GM19099 (cell line): ENCODE results near the gene LKAAEAR1.

Experiments
- POLR2A ChIP-seq: IDR thresholded peaks from 3 replicates; pipeline ENCODE4 v1.6.1; 2011; ENCODE audit warnings: low read depth; ENCODE audit not compliant: insufficient read length; ENCODE audit errors: extremely low read depth

The LKAAEAR1 gene

GRCh38 chr20:64055893-64056638, 28.1 kb downstream of the LKAAEAR1 start:
- TF ChIP-seq POLR2A: no peak

GRCh38 chr20:64055396-64055892, 28.8 kb downstream of the LKAAEAR1 start:
- TF ChIP-seq POLR2A: no peak

- TF ChIP-seq POLR2A: no peak
Observed at GRCh38 chr20:64053841-64054661, 30.1 kb downstream of the LKAAEAR1 start.

GRCh38 chr20:64052987-64053840, 31.0 kb downstream of the LKAAEAR1 start:
- no peak for TF ChIP-seq POLR2A

- no peak for TF ChIP-seq POLR2A
Observed at GRCh38 chr20:64052326-64052722, 31.9 kb downstream of the LKAAEAR1 start.

- no peak for TF ChIP-seq POLR2A
Observed at GRCh38 chr20:64051561-64052325, 32.5 kb downstream of the LKAAEAR1 start.

GRCh38 chr20:64051033-64051452, 33.2 kb downstream of the LKAAEAR1 start:
- no peak for TF ChIP-seq POLR2A

GRCh38 chr20:64050261-64051032, 33.8 kb downstream of the LKAAEAR1 start:
- no peak for TF ChIP-seq POLR2A

GRCh38 chr20:64049878-64050260, 34.3 kb downstream of the LKAAEAR1 start:
- TF ChIP-seq POLR2A: no peak

- TF ChIP-seq POLR2A: no peak
Observed at GRCh38 chr20:64049060-64049877, 34.9 kb downstream of the LKAAEAR1 start, which contains the start of gene SOX18. Gene SOX18, minus strand, starts transcription at chr20:64049639. Its CDS starts 123 bp downstream, at chr20:64049516.

- no peak for TF ChIP-seq POLR2A
Observed at GRCh38 chr20:64048402-64049044, 35.7 kb downstream of the LKAAEAR1 start.

- no peak for TF ChIP-seq POLR2A
Observed at GRCh38 chr20:64047968-64048401, 36.2 kb downstream of the LKAAEAR1 start.

GRCh38 chr20:64047046-64047389, 37.2 kb downstream of the LKAAEAR1 start:
- TF ChIP-seq POLR2A: no peak
